ENCODE results near the gene FOXP2.
"Not testable (repeated sequence)": the region's sequence is repeated elsewhere in the genome, so short reads cannot be mapped to it uniquely, and the experiment has no call there.

FOXP2 gene

DNA sequence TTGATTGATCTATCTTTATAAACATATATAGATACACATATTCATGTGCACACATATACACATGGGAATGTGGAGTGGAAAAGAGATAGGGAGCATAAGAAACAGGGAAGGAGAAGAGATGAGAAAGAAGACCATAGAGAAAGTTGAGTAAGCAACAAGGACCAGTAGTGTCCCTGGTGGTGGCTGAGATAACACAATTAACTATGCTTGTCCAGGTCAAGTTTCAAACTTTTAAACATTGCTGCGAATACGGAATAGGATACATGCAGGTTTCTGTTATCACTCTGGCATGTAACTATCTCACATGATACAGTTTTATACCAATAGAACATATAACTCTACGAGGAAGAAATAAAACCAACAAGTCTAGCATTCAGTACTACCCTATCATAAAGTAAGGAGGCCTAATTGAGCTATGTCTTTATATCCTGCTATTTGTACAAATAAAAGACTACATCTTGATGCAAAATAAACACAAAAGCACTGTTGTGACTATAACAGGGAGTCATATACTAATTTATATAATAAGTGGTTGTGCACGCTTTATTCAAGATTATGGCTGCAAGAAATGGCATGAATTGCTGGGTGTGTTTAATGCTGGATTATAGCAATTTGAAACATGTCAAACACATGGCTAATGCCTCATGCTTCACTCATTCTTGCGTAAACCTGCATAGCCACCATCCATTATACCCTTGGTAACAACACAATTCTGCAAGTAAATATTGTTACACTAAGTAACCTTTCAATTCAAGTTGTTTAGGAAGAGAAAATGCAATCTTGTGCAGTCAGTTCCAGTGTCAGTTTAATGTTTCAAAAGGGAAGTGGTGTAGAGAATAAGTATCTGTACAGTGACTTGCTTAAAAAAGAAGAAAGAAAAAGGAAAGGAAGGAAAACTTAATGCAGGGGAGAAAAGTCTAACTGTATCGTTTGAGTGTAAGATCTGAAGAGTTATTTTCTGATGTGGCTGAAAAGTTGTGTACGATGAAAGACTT, 8.2 kb downstream of the FOXP2 start:
- no peak for DNase-seq

DNA sequence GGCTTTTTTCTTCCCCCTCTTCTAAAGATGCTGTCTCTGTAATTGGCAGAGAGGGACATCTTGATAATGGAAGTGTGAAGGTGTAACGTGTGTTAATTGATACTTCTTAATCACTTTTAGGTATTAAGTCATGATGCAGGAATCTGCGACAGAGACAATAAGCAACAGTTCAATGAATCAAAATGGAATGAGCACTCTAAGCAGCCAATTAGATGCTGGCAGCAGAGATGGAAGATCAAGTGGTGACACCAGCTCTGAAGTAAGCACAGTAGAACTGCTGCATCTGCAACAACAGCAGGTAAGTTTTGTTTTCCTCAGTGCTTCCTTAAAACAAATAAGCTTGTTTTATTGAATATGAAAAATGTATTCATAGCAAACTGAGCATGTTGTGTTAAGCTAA, 11.8 kb downstream of the FOXP2 start:
- DNase-seq = no peak

DNA sequence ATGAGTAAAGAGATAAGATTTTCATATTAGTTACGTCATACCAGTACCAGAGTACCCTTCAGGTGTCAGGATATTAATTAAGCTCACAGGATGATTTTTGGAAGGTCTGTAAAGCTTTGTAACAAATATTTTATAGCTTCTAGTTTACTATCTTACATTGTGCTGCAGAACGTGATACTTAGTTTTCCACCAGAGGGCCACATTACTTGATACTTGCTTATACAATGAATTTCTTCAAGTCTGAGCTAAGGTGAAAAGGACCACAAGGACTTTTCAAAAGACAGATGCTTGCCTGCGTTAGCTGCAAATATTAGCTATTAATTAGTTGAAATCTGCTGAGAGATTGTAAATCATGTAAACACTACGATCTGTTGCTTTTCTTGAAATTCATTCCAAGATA, 12.2 kb downstream of the FOXP2 start:
- DNase-seq = no peak

DNA sequence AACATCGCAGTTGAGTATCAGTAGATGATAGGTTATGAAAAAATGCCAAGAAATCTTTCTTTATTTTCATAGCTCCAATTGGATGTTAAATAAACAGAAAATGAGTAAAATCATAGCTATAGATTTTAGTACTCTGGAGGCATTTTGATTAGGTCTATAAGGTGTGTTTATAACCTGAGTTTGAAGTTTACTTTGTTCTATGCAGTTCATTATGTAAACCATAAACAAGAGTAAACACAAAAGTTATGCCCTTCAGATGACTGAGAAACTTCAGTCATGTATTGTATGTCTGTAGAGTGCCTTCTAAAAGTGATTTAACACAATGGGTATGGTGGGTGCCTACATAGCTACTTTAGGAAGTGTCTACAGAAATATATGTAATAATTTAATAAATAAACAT, 13.6 kb downstream of the FOXP2 start:
- no peak for DNase-seq

DNA sequence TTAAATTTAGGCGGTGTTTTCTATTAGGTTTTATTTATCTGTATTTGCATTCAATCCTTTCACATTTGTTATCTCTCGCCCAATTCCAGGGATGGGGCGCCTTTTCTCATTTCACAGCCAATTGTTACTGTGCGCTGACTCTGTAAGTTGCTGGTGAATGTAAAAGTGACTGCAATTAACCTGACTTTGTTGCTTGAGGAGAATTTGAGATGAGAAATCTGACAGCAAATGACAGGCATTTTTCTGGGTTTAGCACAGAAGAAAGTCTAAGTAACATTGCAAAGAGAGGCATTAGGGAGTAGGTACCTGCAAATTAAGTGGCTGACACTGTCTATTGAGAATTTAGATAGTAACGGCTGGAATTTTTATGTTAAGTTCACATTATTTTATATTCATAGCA, 16.6 kb downstream of the FOXP2 start:
- no peak for DNase-seq

DNA sequence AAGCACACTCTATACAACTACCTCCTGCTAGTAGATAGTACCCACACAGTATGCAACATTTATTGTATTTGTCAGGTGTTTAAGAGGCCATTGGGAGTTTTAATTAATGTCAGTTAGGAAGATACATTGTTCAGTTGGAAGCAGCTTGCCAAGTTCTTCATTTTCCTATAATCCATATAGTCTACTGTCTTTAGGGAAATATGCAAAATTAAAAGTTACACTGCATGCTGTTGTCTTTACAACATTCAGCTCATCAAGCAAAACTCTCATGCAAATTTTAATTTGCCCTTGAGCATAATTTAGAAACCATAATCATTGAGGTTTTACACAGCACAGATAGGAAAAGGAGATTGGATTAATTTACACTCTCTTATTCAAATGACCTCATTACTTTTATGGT, 17.4 kb downstream of the FOXP2 start:
- DNase-seq = no peak

DNA sequence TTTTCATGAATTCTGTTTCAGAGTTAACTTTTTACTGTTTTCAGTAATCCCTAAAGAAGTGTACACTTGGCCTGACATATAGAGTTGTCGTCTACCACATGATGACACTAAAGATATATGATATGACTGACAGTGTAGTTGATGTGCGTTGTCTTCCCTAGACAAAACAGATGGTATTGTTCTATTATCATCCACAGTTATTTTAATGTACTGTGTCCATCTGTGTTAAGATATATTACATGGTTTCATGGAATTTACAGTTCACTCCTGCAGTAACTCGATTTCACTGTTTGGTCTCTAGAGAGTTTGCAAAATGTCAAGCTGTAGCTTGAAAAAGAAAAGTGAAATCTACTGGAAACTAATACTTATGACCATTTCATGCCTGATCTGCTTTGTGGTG, 18.1 kb downstream of the FOXP2 start:
- DNase-seq = no peak

DNA sequence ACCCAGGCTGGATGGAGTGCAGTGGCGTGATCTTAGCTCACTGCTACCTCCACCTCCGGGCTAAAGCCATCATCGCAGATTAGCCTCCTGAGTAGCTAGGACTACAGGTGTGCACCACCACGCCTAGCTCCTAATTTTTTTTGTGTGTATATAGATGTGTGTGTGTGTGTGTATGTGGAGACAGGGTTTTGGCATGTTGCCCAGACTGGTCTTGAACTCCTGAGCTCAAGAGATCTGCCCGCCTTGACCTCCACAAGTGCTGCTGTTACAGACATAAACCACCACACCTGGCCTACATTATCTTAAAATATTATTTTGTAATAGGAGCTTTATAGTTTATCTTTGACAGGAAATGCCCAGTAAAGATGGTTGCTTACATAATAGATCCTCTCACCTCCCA, 25.0 kb downstream of the FOXP2 start:
- no peak for DNase-seq

DNA sequence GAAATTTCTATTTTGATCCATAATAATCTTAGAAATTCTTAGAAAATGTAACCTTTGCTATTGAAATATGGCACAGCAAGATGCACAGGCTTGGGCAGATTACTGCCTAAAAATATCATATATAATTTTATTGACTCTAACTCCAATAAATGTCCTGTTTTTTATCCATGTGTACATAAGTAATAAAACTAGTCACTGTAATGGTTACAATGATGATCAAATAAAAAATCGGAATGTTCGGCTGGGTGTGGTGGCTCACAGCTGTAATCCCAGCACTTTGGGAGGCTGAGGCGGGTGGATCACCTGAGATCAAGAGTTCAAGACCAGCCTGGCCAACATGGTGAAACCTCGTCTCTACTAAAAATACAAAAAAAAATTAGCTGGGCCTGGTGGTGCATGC, 26.3 kb downstream of the FOXP2 start:
- DNase-seq = not testable (repeated sequence)

DNA sequence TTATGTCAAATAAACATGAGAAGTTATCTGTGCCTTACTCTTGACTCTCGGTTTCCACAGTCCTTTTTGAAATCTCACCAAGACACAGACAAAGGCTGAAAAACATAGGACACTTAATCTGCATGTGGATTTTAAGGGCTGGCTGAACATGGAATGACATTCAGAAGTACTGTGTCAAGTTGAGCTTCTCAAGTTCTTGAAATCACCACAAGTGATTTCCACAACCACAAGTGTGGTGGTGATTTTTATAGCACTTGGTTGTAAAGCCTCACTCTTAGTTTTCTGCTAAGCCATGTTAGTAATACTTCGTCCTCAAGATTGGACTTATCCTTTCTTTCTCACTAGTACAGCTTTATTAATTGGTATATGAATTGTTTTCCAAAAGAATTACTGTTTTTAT, 29.6 kb downstream of the FOXP2 start:
- DNase-seq = no peak

DNA sequence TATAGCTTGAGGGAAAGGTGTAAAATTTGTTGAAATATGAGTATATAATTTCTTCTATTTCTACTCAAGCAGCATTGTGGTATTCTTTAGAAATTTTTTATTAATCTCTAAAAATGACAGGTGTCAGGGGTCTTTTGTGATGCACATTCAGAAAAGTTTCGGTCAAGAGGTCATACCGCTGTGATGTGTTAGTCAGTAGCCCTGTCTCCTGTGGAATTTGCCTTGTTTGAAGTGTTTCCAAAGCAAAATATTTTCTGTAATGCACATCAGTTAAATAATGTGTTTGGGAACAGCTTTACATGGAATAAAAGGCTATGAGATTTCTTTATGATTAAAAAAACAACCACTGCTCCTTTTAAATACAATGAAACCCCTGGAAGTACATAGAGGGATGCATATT, 35.8 kb downstream of the FOXP2 start:
- DNase-seq = no peak

DNA sequence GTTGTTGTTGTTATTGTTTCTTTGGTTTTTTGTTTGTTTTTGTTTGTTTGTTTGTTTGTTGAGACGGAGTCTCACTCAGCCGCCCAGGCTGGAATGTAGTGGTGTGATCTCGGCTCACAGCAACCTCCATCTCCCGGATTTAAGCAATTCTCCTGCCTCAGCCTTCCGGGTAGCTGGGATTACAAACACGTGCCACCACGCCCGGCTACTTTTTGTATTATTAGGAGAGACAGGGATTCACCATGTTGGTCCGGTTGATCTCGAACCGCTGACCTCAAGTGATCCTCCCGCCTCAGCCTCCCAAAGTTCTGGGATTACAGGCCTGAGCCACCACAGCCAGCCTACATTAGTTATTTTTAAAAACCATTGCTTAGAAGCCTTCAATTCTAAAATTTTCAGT, 45.0 kb downstream of the FOXP2 start:
- no peak for DNase-seq

DNA sequence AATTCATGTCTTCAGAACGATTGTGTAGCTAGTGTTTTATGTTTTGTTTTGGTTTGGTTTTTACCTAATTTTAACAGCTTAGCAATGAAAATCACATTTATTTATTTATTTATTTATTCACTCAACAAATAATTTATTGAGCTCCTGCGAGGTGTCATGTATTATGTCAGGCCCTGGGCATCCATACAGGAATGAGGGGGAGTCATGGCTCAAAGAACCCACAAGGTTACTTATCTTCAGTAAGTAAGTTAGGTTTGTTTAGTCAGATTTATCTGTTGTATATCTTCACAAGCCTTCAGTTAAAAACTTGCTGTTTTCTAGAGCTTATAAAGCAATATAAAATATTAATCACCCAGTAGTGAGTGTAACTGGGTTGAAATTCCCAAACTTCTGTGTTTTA, 45.4 kb downstream of the FOXP2 start:
- no peak for DNase-seq

DNA sequence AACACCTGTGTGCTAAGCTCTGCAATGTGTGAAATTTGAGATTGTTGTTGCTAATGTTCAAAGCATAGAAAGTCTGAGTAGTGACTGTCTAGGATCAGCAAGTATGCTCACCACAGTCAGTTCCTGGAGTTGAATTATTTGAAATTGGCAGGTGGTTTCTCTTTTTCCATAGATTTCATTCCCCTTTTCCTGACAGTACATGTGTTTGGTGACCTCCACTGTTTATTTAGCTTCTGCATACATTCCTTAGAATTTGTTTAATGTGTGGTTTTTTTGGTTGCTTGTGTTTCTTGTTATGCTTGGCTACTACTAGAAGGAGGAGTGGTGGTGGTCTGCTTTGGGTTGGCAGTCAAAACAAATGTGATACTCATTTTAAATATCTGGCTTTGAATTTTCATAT, 52.3 kb downstream of the FOXP2 start:
- DNase-seq = no peak

DNA sequence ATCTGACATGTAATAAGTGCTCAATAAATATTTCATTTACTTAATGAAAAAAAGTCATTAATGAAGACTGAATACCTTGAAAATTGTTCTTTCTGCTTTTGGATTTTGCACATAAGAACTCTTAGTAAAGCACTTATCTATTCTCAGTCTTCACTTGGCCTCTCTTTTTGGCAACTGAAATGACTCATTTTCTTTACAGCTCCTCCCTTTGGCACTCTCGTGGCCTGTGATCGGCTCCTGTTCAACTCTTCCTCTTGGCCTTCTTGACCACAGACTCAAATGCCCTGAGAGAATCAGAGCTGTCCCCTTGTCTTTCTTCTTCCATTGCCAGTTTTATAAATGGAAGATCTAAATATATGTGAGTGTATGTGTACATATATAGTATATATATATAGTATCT, 54.2 kb downstream of the FOXP2 start:
- DNase-seq = no peak

DNA sequence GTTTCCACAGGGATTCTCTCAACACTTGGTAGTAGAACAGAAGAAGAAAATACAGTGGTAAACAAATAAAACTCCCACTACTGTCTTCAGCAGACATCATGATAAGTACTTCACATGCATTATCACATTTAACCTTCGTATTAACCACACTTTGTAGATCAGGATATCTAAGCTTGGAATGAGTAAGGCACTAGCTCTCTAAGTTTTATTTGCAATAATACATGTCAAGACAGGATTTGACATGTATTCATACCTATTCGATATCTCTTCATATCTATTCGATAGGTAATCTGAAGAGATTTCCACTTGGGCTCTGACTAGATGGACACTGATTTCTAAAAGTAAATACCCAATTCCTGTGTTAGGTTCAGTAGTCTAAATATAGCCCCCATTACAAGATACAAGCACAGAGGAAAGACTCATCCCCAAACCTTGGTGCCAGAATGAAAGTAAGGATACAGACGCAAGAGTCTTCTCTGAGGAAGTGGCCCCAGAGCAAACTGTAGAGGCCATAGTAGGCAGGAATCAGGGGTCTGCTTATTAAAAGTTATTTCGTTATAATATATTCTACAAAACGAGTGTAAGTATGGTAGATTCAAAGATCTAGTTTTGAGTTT, 58.4 kb downstream of the FOXP2 start:
- DNase-seq = no peak

DNA sequence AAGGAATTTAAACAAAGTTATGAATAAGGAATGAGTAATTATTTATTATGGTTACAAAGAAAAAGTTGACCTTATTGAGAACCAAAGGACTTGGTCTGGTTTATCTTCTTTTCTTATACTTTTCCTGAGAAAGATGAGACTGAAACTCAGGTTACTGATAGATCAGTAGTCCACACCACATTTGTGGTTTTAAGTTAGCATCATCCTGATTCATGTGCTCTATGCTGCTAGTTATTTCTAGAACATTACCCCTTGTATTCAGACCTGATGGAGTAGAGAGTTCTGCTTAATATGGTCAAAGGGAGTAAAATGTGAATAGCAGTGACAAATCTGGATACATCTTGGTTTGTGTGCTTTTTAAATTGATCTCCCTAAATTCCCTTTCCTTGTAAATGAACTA, 63.8 kb downstream of the FOXP2 start:
- DNase-seq = no peak

DNA sequence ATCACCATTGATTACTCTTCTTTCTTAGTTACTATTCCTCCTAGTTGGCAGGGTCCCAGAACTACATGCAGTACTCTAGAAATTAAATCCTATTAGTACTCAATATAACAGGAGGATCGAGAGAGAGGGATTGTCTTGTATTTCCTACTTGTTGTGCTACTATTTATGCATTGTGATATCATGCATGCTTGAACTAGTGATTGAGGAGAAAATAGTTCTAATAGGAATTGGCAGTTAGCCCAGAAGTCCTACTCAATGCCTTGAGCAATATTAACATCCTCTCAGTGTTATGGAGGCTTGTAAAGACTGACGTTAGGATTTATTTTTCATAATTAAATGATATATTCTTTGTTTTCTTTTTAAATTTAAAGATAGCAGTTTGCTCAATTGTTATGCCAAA, 67.4 kb downstream of the FOXP2 start:
- DNase-seq = no peak

DNA sequence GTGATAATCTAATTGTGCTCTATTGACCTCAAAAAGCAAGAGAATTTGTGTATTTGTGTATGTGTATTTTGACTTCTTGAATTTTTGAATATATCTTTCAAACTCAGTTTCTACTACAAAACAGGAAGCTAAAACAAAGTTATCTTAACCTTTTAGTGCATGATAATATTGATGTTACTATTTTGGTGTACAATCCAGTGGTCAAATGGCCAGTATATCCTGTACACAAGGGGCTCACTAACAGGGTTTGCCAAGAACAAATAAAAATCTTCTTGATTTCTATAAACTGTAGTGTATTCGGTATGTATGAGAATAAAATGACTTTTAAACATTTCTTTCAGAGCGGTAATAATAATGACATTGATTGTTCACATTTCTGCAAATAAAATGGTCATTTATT, 69.6 kb downstream of the FOXP2 start:
- no peak for DNase-seq

DNA sequence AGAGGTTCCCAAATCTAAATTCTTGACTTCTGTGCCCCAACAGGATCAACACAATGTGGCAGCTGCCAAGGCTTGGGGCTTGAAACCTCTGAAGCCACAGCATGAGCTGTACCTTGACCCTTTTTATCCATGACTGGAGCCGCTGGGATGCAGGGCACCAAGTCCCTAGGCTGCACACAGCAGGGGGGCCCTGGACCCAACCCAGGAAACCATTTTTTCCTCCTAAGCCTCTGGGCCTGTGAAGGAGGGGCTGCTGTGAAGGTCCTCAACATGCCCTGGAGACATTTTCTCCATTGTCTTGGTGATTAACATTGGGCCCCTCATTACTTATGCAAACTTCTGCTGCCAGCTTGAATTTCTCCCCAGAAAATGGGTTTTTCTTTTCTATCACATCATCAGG, 72.6 kb downstream of the FOXP2 start:
- no peak for DNase-seq

DNA sequence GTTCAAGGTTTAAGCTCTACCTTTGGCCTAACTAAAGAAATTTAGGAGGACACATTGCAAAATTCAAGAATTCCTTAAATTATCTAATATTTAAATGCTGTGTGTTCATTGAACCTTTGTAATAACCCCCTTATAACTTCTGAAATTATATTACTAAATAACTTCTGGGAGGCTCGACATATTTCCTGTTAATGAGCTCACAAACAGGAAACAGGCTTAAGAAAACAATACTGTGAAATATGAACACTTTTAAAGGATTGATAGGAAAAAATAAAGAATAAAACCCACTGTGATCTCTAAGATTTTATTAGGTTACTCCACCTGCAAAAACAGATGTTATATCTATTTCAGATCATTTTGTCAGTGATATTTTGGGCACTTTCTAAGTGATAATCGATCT, 74.1 kb downstream of the FOXP2 start:
- no peak for DNase-seq

DNA sequence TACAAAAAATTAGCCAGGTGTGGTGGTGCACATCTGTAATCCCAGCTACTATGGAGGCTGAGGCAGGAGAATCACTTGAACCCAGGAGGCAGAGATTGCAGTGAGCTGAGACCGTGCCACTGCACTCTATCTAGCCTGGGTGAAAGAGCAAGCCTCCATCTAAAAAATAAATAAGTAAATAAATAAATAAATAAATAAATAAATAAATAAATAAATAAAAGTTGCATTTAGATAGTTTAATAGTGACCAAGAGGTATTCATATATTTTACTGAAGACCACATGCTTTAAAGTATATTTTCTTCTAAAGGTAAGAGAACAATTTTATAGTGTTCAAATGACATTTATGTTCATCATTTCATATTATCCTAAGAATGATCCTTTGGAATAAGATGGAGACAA, 82.9 kb downstream of the FOXP2 start:
- DNase-seq = not testable (repeated sequence)
